Measurements from ENCODE around the gene TRPM6. TPM values are rescaled to one million over a fixed set of nuclear protein-coding genes. Genes with fewer than 3 reads are reported as not detected.

The TRPM6 gene
- total and polyA plus RNA-seq, 4 donors: 0.13 to 3.6 (median 1.5) TPM

DNA sequence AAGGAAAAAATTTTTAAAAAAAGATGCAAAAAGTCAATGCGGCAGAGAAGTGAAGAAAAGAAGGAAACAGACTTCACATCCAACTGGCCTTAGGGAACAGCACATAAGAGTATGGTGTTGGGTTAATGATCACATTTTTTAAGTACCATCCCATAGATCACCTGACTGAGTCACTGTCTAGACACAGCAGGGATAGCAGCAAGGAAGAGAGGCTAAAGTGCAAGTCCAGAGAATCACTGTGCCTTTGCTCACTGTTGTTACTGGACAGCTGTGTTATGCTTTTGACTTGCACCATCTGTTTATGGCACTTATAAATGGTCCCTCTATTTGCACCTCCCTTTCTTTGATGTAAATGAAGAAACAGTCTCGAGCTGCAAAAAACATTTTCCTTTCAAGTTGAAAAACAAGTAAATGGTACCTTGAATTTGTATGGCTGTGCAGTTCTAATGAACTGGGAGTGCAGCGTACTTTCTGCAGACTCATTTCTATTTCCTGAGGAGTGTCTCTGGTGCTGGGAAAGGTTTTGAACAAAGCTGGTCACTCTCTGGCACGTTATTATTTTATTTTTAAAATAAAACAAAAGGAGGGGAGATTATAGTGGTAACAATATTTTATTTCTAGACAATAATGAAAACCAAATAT lies 84.2 kb downstream of the TRPM6 start:
- Histone ChIP-seq H3K36me3 (ENCODE audit: control insufficient read depth in 1 of 2, insufficient read depth in 2 of 2, low read length in 1 of 2) (no peaks in the 10 kb centered on the region), H3K27me3 (ENCODE audit: control insufficient read depth in 1 of 2, insufficient read depth in 2 of 2, low read length in 1 of 2) (no peaks in the 10 kb centered on the region), H3K9me3 (ENCODE audit: control insufficient read depth, low read length) (no peaks in the 10 kb centered on the region), H3K4me3 (ENCODE audit: low read length in 2 of 2) (no peak overlapping the region), H3K27ac (ENCODE audit: low read depth in 1 of 2, low read length in 2 of 2) (no peak overlapping the region), H3K4me1 (ENCODE audit: control insufficient read depth in 1 of 2, insufficient read depth in 2 of 2, low read length in 2 of 2) (no peaks in the 10 kb centered on the region)
- 63 to 64% methylated on average over 4 of the region's 4 CpGs for WGBS, 2 donors
- intact Hi-C loops (cut with DNase I): no loop called here
- no peak for ATAC-seq (ENCODE audit: low FRiP score)
- no peak for DNase-seq

DNA sequence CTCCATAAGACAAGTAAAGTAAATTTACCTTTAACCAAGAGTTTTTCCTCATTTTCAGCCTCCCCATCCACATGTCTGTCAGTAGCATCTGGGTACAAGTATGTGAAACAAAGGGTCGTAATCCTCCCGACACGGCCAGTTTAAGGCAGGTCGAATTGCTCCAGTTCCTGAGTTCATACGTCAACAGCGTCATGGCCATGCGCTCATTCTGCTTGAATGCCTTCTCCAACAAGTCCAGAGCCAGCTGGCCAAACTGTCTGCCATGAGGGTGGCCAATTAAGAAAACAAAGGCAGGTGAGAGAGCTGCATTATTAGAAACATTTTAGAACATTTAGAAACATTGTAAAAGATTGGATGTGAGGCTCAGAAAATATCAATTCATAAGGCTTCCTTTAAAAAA lies 87.5 kb downstream of the TRPM6 start:
- Histone ChIP-seq H3K4me3 (ENCODE audit: low read length in 2 of 2) (no peak overlapping the region), H3K9me3 (ENCODE audit: control insufficient read depth, low read length) (no peaks in the 10 kb centered on the region), H3K4me1 (ENCODE audit: control insufficient read depth in 1 of 2, insufficient read depth in 2 of 2, low read length in 2 of 2) (no peaks in the 10 kb centered on the region), H3K27me3 (ENCODE audit: control insufficient read depth in 1 of 2, insufficient read depth in 2 of 2, low read length in 1 of 2) (no peaks in the 10 kb centered on the region), H3K36me3 (ENCODE audit: control insufficient read depth in 1 of 2, insufficient read depth in 2 of 2, low read length in 1 of 2) (no peaks in the 10 kb centered on the region), H3K27ac (ENCODE audit: low read depth in 1 of 2, low read length in 2 of 2) (no peak overlapping the region)
- 69 to 70% methylated on average over 7 of the region's 7 CpGs for WGBS, 2 donors
- no peak for ATAC-seq (ENCODE audit: low FRiP score)
- intact Hi-C loops (cut with DNase I): no loop called here
- DNase-seq: peak in 1 of 2 donors; percentile 47

DNA sequence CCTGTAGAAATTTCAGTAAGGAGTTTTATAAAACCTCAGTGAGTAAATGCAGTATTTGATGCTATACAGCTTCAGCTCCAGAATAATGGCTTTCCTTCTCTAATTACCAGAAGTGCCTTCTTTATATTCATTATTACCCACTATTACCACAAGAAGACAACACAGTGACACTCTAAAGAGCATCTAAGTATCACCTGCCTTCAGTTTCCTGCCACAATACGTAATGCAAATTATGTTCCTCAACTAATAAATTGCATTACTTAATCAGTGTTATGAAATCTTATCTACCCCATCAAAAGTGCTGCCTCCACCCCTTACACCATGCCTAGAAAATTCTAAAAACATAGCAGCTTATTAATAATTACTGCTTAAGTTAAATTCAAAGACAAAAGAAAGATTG lies 91.9 kb downstream of the TRPM6 start:
- ATAC-seq (ENCODE audit: low FRiP score): no peak
- WGBS, 2 donors: 90 to 91% methylated on average over 1 of the region's 1 CpG
- intact Hi-C loops (cut with DNase I): no loop called here

DNA sequence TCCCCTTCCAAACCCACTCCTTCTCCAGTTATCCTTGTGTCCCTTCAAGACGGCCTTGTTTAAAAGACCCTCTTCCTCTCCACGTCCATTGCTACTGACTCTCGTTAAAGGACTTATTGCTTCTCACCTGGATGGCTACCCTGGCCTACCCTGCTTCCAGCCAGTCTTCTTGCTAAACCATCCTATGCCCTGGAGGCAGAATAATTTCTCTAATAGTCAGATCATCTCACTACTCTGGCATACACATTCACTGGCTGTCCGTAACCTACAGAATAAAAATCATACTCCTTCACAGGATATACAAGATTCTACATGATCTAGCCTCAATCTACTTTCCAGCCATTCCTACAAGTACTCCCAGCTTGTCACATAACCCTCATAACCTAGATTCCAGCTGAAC lies 92.6 kb downstream of the TRPM6 start:
- H3K27ac ChIP-seq (ENCODE audit: low read depth in 1 of 2, low read length in 2 of 2): no peak overlapping the region
- WGBS, 2 donors: 88% methylated on average over 4 of the region's 4 CpGs
- H3K4me1 ChIP-seq (ENCODE audit: control insufficient read depth in 1 of 2, insufficient read depth in 2 of 2, low read length in 2 of 2): no peaks in the 10 kb centered on the region
- no peak overlapping the region for H3K4me3 ChIP-seq (ENCODE audit: low read length in 2 of 2)
- no peaks in the 10 kb centered on the region for H3K36me3 ChIP-seq (ENCODE audit: control insufficient read depth in 1 of 2, insufficient read depth in 2 of 2, low read length in 1 of 2)
- H3K9me3 ChIP-seq (ENCODE audit: control insufficient read depth, low read length): no peaks in the 10 kb centered on the region
- ATAC-seq (ENCODE audit: low FRiP score) (no peak), DNase-seq (no peak)
- intact Hi-C loops (cut with DNase I): no loop called here
- no peaks in the 10 kb centered on the region for H3K27me3 ChIP-seq (ENCODE audit: control insufficient read depth in 1 of 2, insufficient read depth in 2 of 2, low read length in 1 of 2)

More for the DNA sequence above, 91.9 kb downstream of the TRPM6 start:
- no peaks in the 10 kb centered on the region for H3K9me3 ChIP-seq (ENCODE audit: control insufficient read depth, low read length)
- no peak overlapping the region for H3K27ac ChIP-seq (ENCODE audit: low read depth in 1 of 2, low read length in 2 of 2)
- DNase-seq: no peak
- no peaks in the 10 kb centered on the region for H3K27me3 ChIP-seq (ENCODE audit: control insufficient read depth in 1 of 2, insufficient read depth in 2 of 2, low read length in 1 of 2)
- H3K4me1 ChIP-seq (ENCODE audit: control insufficient read depth in 1 of 2, insufficient read depth in 2 of 2, low read length in 2 of 2): no peaks in the 10 kb centered on the region
- no peaks in the 10 kb centered on the region for H3K36me3 ChIP-seq (ENCODE audit: control insufficient read depth in 1 of 2, insufficient read depth in 2 of 2, low read length in 1 of 2)
- no peak overlapping the region for H3K4me3 ChIP-seq (ENCODE audit: low read length in 2 of 2)

DNA sequence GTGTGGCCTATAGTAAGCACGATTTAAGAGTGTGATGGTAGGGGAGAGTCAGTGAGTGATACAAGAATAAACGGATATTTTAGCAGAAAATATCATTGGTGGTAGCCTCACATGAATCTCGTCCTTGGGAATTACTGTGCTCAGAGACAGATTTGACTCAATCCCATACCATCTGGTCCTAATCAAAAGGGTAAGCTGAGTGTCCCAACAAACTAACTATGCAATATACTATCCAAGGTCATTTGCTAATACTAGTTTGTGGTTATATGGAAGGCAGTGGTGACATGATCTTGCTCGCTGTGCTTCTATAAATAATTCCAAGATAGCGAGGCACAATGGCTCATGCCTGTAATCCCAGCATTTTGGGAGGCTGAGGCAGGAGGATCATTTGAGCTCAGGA lies 103.2 kb downstream of the TRPM6 start:
- Histone ChIP-seq H3K4me3 (ENCODE audit: low read length in 2 of 2) (no peak overlapping the region), H3K27me3 (ENCODE audit: control insufficient read depth in 1 of 2, insufficient read depth in 2 of 2, low read length in 1 of 2) (no peaks in the 10 kb centered on the region), H3K36me3 (ENCODE audit: control insufficient read depth in 1 of 2, insufficient read depth in 2 of 2, low read length in 1 of 2) (no peaks in the 10 kb centered on the region), H3K27ac (ENCODE audit: low read depth in 1 of 2, low read length in 2 of 2) (no peak overlapping the region), H3K4me1 (ENCODE audit: control insufficient read depth in 1 of 2, insufficient read depth in 2 of 2, low read length in 2 of 2) (no peaks in the 10 kb centered on the region), H3K9me3 (ENCODE audit: control insufficient read depth, low read length) (no peaks in the 10 kb centered on the region)
- ATAC-seq (ENCODE audit: low FRiP score): no peak
- no peak for DNase-seq
- 72 to 80% methylated on average over 5 of the region's 5 CpGs for WGBS, 2 donors
- intact Hi-C loops (cut with DNase I): no loop called here

DNA sequence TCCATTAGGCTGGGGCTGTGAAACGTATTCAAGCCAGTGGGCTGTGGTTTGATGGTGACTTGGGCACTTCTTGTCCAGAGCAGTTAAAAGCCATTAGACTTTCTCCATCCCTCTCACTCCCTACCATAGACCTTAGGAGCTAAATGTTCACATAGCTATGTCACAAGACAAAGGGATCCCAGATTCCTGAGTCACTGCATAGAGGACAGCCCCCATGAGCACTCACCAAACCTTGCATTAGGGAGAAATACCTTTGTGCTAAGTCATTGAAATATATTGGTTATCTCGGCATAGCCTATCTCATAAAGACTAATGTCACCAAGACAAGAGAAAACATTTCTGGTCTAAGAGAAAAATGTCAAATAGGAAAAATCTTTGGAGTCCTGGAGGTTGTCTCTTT lies 104.3 kb downstream of the TRPM6 start:
- 53 to 59% methylated on average over 2 of the region's 2 CpGs for WGBS, 2 donors
- no peak for DNase-seq

DNA sequence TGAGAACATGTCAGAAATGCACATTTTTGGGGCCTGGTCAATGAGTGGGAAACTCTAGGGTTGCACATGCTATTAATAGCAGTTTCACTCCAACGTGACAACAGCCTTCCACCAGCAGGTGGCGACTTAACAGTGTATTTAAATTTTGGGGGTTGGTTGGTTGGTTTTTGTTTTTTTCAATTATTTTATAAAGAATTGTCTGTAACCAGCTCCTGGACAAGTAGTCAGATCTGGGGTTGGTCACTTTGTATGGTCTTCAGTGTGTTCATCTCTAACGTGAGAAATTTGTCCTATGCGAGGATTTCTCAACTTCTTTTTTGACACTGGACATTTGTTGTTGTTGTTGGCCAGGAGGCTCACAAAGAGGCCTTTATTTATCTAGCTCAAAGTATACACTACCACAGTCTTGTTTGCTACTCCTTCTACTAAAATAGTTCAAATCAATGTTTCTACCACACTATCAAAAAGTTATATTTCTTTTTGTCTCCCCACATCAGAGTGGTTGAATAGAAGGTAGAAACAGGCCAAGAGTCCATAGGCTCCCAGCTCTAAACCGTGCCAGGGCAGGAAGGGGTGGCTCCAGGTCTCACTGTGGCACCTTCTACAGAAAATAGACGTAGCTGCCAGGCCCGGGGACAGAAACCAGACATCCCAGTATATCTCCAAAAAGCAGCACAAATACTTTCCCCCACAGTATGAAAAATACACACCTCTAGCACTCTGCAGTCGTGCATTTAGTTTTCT lies 110.4 kb downstream of the TRPM6 start:
- no peaks in the 10 kb centered on the region for H3K27me3 ChIP-seq (ENCODE audit: control insufficient read depth in 1 of 2, insufficient read depth in 2 of 2, low read length in 1 of 2)
- intact Hi-C loops (cut with DNase I): loop anchor here in 1 of 2 donors (5.0 kb wide), 1 partner anchor 300 kb away; no protein-coding TSS in a partner anchor
- no peak overlapping the region for H3K27ac ChIP-seq (ENCODE audit: low read depth in 1 of 2, low read length in 2 of 2)
- no peak overlapping the region for H3K4me3 ChIP-seq (ENCODE audit: low read length in 2 of 2)
- DNase-seq (peak; percentile 71 to 81), ATAC-seq (ENCODE audit: low FRiP score) (peak; percentile 67)
- H3K36me3 ChIP-seq (ENCODE audit: control insufficient read depth in 1 of 2, insufficient read depth in 2 of 2, low read length in 1 of 2): no peaks in the 10 kb centered on the region
- H3K9me3 ChIP-seq (ENCODE audit: control insufficient read depth, low read length): no peaks in the 10 kb centered on the region
- WGBS, 2 donors: 23 to 30% methylated on average over 8 of the region's 8 CpGs
- H3K4me1 ChIP-seq (ENCODE audit: control insufficient read depth in 1 of 2, insufficient read depth in 2 of 2, low read length in 2 of 2): no peaks in the 10 kb centered on the region

More for the DNA sequence above, 104.3 kb downstream of the TRPM6 start:
- H3K4me1 ChIP-seq (ENCODE audit: control insufficient read depth in 1 of 2, insufficient read depth in 2 of 2, low read length in 2 of 2): no peaks in the 10 kb centered on the region
- intact Hi-C loops (cut with DNase I): no loop called here
- H3K4me3 ChIP-seq (ENCODE audit: low read length in 2 of 2): no peak overlapping the region
- H3K27me3 ChIP-seq (ENCODE audit: control insufficient read depth in 1 of 2, insufficient read depth in 2 of 2, low read length in 1 of 2): no peaks in the 10 kb centered on the region
- H3K9me3 ChIP-seq (ENCODE audit: control insufficient read depth, low read length): no peaks in the 10 kb centered on the region
- ATAC-seq (ENCODE audit: low FRiP score): no peak
- H3K27ac ChIP-seq (ENCODE audit: low read depth in 1 of 2, low read length in 2 of 2): no peak overlapping the region
- no peaks in the 10 kb centered on the region for H3K36me3 ChIP-seq (ENCODE audit: control insufficient read depth in 1 of 2, insufficient read depth in 2 of 2, low read length in 1 of 2)

DNA sequence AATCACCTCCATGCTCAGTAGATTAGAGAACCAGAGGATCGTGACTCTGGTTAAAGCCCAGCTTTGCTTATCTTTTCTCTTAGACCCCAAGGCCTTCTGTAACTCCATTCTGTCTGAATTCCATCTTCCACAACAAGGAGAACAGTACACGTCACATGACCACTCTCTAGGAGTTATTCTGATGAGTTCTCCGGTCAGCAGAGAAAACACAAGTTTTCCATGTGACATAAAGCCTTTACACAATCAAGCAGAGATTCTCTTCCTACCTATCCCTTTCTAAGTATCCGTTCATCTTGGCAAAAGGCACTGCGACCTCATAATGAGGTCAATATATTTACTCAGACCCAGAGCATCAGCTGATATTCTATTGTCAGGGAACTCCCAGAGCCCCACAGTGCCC lies 112.3 kb downstream of the TRPM6 start:
- no peak for DNase-seq
- Histone ChIP-seq H3K4me1 (ENCODE audit: control insufficient read depth in 1 of 2, insufficient read depth in 2 of 2, low read length in 2 of 2) (no peaks in the 10 kb centered on the region), H3K27me3 (ENCODE audit: control insufficient read depth in 1 of 2, insufficient read depth in 2 of 2, low read length in 1 of 2) (no peaks in the 10 kb centered on the region), H3K36me3 (ENCODE audit: control insufficient read depth in 1 of 2, insufficient read depth in 2 of 2, low read length in 1 of 2) (no peaks in the 10 kb centered on the region), H3K9me3 (ENCODE audit: control insufficient read depth, low read length) (no peaks in the 10 kb centered on the region), H3K4me3 (ENCODE audit: low read length in 2 of 2) (no peak overlapping the region), H3K27ac (ENCODE audit: low read depth in 1 of 2, low read length in 2 of 2) (no peak overlapping the region)
- intact Hi-C loops (cut with DNase I): loop anchor here (2.0 to 5.0 kb wide), 3 partner anchors 227 to 302 kb away; no protein-coding TSS in a partner anchor
- WGBS, 2 donors: 73 to 79% methylated on average over 5 of the region's 5 CpGs
- ATAC-seq (ENCODE audit: low FRiP score): no peak
